ENCODE measurements around the gene EEF1AKMT3. TPM values are rescaled to one million over a fixed set of nuclear protein-coding genes. Genes with fewer than 3 reads are reported as not detected.

Gene EEF1AKMT3
- total RNA-seq, 1 donor = 1.7 TPM

Other genes starting within 250 kb of the EEF1AKMT3 start
- gene MBD6, start 249.8 kb upstream of the EEF1AKMT3 start, total RNA-seq = 10.6 TPM
- gene DCTN2, start 225.4 kb upstream of the EEF1AKMT3 start, total RNA-seq = 52.2 TPM
- 0.21 TPM for gene KIF5A, start 222.6 kb upstream of the EEF1AKMT3 start, total RNA-seq
- 26.0 TPM for gene PIP4K2C, start 181.4 kb upstream of the EEF1AKMT3 start, total RNA-seq
- 12.6 TPM for gene DTX3, start 167.8 kb upstream of the EEF1AKMT3 start, total RNA-seq
- 0.31 TPM for gene ARHGEF25, start 161.2 kb upstream of the EEF1AKMT3 start, total RNA-seq
- gene B4GALNT1, start 139.4 kb upstream of the EEF1AKMT3 start, total RNA-seq = under 0.01 TPM
- gene OS9, start 78.5 kb upstream of the EEF1AKMT3 start, total RNA-seq = 166 TPM
- 7.6 TPM for gene AGAP2, start 33.9 kb upstream of the EEF1AKMT3 start, total RNA-seq
- 7.9 TPM for gene TSPAN31, start 27.6 kb upstream of the EEF1AKMT3 start, total RNA-seq
- 9.2 TPM for gene CDK4, start 20.3 kb upstream of the EEF1AKMT3 start, total RNA-seq
- 13.9 TPM for gene MARCHF9, start 17.5 kb upstream of the EEF1AKMT3 start, total RNA-seq
- gene CYP27B1, start 5.5 kb upstream of the EEF1AKMT3 start, total RNA-seq = 1.3 TPM
- 2.3 TPM for gene METTL1, start 509 bp upstream of the EEF1AKMT3 start, total RNA-seq
- 17.2 TPM for gene TSFM, start 10.2 kb downstream of the EEF1AKMT3 start, total RNA-seq
- 0.52 TPM for gene AVIL, start 46.1 kb downstream of the EEF1AKMT3 start, total RNA-seq
- 60.2 TPM for gene CTDSP2, start 74.1 kb downstream of the EEF1AKMT3 start, total RNA-seq
- 10.4 TPM for gene ATP23, start 169.0 kb downstream of the EEF1AKMT3 start, total RNA-seq

Data from mononuclear cell (primary cell).